Effector CD8-positive, alpha-beta T cell (primary cell): ENCODE measurements around the gene TBCD.

ENCODE experiments used
- DNase-seq: peaks from one replicate; lab custom pipeline; 2025; lab: John Stamatoyannopoulos, UW

The TBCD gene

GRCh38 chr17:82791532-82791931 is 39.7 kb downstream of the TBCD start:
- DNase-seq = no peak

GRCh38 chr17:82793974-82794630 is 42.2 kb downstream of the TBCD start:
- DNase-seq = no peak

- no peak for DNase-seq
These were observed 43.1 kb downstream of the TBCD start for GRCh38 chr17:82794781-82795482.

- no peak for DNase-seq
These were observed 43.8 kb downstream of the TBCD start for GRCh38 chr17:82795615-82796014.

GRCh38 chr17:82797061-82797460 is 45.2 kb downstream of the TBCD start:
- no peak for DNase-seq

- no peak for DNase-seq
These were observed 46.9 kb downstream of the TBCD start for GRCh38 chr17:82798752-82799151.

- DNase-seq = no peak
These were observed 47.7 kb downstream of the TBCD start for GRCh38 chr17:82799591-82799990.

- DNase-seq = no peak
These were observed 49.0 kb downstream of the TBCD start for GRCh38 chr17:82800885-82801284.

- no peak for DNase-seq
These were observed 49.6 kb downstream of the TBCD start for GRCh38 chr17:82801377-82801970.

- no peak for DNase-seq
These were observed 50.4 kb downstream of the TBCD start for GRCh38 chr17:82802075-82802780.

GRCh38 chr17:82803185-82803584 is 51.3 kb downstream of the TBCD start:
- no peak for DNase-seq

- DNase-seq = no peak
These were observed 51.7 kb downstream of the TBCD start for GRCh38 chr17:82803606-82804005.

- no peak for DNase-seq
These were observed 52.8 kb downstream of the TBCD start for GRCh38 chr17:82804442-82805191.

GRCh38 chr17:82805254-82805653 is 53.4 kb downstream of the TBCD start:
- DNase-seq = no peak

- no peak for DNase-seq
These were observed 54.0 kb downstream of the TBCD start for GRCh38 chr17:82805823-82806222.

GRCh38 chr17:82806645-82807044 is 54.8 kb downstream of the TBCD start:
- DNase-seq = no peak

- DNase-seq = no peak
These were observed 55.2 kb downstream of the TBCD start for GRCh38 chr17:82807101-82807500.

- DNase-seq = no peak
These were observed 55.7 kb downstream of the TBCD start for GRCh38 chr17:82807562-82807961.

- no peak for DNase-seq
These were observed 56.1 kb downstream of the TBCD start for GRCh38 chr17:82808006-82808405.

GRCh38 chr17:82808921-82809905 is 57.3 kb downstream of the TBCD start:
- no peak for DNase-seq
